HG03378 (cell line): Measurements from ENCODE around the gene ATF2.

Source experiments
- ATAC-seq: cut with Tn5 transposase; IDR thresholded peaks from one replicate; pipeline ENCODE4 v1.9.1; 2021; ENCODE audit warnings: mild to moderate bottlenecking, moderate library complexity; ENCODE audit not compliant: unreplicated experiment

ATF2 gene

GRCh38 chr2:175034716-175035115 is 133.3 kb downstream of the ATF2 start:
- no peak for ATAC-seq

DNA sequence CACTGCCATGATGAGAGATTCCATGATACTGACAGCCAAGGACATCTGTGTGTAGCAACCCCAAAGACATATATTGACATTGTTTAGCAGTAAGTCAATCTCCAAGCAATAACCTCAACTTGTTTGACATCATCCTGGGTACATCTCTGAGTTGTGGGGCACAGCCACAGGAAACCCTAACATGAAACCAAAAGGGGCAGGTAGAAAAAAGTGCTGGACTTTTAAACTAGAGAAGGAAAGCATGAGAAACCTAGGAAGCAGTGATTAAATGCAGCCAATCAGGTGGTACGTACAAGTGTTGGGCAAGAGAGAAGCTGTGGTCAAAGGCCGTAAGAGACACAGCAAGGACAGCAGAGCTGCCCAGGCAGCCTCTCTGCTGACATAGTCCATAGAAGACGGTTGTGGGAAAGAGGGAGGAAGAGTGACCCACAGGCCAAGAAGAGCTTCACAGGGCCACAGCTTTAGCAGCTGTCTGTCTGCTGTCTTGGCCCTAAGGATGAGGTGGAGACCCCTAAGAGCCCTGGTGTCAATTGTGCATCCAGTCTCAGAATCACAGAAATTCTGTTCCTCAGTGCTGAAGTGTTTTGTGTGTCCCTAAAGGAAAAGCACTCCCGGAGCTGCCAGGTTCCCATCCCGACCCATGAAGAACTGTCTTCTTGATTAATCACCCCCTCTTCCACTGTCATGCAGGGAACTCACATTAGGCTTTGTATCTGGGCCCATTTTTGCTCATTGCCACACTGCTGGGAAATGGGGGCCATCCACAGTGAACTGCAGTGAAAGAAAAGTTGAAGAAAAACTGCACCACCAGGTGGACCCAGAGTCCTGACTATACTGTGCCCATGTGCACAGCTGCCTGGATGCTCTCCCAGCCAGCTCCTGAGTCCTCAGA is 137.4 kb downstream of the ATF2 start:
- ATAC-seq = no peak

GRCh38 chr2:175027755-175028154 is 140.2 kb downstream of the ATF2 start:
- no peak for ATAC-seq

DNA sequence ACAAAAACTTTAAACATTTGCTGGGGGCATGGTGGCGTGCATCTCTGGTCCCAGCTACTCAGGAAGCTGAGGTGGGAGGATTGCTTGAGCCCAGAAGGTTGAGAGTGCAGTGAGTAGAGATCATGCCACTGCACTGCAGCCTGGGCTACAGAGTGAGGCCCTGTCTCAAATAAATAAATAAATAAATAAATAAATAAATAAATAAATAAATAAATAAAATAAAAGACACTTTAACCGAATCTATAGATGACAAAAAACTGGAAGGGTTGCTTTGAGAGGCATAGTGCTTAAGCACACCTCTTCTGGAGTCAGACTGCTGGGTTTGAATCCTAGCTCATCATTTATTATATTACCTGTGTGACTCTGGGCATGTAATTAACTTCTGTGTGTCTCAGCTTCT is 141.6 kb downstream of the ATF2 start:
- no peak for ATAC-seq

DNA sequence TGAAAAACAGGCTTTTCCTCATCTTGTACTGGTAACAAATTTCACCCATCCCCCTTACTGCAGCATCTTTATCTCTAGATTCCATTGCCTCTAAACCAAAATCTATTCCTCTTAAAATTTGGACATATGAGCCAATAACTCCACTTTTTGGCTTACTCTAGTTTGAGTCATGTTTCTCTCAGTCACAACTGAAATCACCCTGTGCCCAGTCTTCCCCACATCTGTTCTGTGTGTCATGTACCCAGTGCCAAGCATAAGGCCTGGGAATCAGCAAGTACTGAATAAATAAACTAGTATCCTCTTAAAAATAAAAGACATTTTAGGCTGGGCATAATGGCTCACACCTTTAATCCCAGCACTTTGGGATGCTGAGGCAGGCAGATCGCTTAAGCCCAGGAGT is 142.1 kb downstream of the ATF2 start:
- ATAC-seq = no peak

DNA sequence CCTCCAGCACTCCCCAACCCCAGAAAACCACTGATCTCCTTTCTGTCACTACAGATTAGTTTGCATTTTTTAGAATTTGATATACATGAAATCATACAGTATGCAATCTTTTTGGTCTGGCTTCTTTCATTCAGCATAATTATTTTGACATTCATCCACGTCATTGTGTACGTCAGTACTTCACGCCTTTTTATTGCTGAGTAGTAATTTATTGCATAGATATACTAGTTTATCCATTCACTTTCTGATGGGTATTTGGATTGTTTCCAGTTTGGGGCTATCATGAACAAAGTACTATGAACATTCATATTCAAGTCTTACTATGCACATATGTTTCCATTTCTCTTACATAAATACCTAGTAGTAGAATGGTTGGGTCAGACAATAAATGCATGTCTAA is 142.8 kb downstream of the ATF2 start:
- no peak for ATAC-seq

DNA sequence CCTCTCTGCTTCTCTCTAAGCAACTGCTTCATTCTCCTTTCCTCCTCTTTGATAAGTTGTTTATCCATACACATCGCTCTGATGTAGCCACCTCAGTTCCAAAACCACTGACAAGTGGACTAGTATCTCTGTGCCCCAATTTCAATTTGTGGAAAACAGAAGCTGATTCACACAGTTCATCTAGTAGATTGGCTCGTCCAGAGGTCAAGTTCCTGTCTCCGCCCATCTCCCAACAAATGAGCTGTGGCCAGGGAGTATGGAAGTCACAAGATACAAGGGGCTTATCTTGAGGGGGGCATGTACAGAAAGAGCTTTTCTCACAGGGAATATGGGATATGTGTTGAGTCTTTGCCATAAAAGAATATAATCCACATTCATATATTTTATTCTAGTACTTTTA is 145.1 kb downstream of the ATF2 start:
- no peak for ATAC-seq
